Fibroblast of villous mesenchyme (primary cell): ENCODE data around the gene NCAM1. TPM values are rescaled to one million over a fixed set of nuclear protein-coding genes. Genes with fewer than 3 reads are reported as not detected.
A peak's percentile ranks its signal among the peaks of the same experiment; 100 is the strongest.
"Not testable (repeated sequence)": the region's sequence is repeated elsewhere in the genome, so short reads cannot be mapped to it uniquely, and the experiment has no call there.

Experiments
- DNase-seq: peaks from one replicate; pipeline ENCODE4 v3.0.0-alpha.2; 2010; ENCODE audit warnings: low read depth
- H3K4me3 ChIP-seq: 2 replicates; pipeline ENCODE4 v1.5.1; 2011; ENCODE audit warnings: low read depth, mild to moderate bottlenecking, low read length
- total RNA-seq: library from RNA; depleted of rRNA; stranded (reverse); fragments of >200 nt; gene quantifications from 2 replicates; pipeline ENCODE4 v1.2.3, GENCODE V29; 2012
- TF ChIP-seq, protein P1 (sequence below): IDR thresholded peaks from 2 replicates; pipeline ENCODE4 v1.5.1; 2012; ENCODE audit warnings: low read depth, mild to moderate bottlenecking, low read length; ENCODE audit not compliant: insufficient read depth

NCAM1 gene
- total RNA-seq, 1 donor, result 0.86 TPM

DNA sequence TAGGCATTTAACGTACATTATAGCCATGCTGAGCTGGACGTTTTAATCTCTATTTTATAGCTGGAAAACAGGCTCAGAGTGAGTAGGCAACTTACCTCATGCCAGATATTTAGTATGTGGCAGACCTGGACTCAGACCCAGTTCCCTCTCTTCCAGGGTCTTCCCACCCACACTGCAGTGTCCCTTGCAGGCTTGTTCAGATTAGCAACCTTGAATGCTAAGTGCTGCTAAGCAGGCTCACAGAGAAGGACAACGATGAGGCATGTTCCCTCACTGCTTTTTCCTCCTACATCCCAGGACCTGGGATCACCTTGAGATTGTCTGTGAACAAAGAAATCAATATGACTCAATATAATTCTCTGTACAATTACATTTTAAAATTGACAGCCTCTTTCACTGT lies 65.6 kb downstream of the NCAM1 start:
- TF ChIP-seq, protein P1, sequence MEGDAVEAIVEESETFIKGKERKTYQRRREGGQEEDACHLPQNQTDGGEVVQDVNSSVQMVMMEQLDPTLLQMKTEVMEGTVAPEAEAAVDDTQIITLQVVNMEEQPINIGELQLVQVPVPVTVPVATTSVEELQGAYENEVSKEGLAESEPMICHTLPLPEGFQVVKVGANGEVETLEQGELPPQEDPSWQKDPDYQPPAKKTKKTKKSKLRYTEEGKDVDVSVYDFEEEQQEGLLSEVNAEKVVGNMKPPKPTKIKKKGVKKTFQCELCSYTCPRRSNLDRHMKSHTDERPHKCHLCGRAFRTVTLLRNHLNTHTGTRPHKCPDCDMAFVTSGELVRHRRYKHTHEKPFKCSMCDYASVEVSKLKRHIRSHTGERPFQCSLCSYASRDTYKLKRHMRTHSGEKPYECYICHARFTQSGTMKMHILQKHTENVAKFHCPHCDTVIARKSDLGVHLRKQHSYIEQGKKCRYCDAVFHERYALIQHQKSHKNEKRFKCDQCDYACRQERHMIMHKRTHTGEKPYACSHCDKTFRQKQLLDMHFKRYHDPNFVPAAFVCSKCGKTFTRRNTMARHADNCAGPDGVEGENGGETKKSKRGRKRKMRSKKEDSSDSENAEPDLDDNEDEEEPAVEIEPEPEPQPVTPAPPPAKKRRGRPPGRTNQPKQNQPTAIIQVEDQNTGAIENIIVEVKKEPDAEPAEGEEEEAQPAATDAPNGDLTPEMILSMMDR, result no peak
- no peak overlapping the region for H3K4me3 ChIP-seq
- DNase-seq, result no peak

DNA sequence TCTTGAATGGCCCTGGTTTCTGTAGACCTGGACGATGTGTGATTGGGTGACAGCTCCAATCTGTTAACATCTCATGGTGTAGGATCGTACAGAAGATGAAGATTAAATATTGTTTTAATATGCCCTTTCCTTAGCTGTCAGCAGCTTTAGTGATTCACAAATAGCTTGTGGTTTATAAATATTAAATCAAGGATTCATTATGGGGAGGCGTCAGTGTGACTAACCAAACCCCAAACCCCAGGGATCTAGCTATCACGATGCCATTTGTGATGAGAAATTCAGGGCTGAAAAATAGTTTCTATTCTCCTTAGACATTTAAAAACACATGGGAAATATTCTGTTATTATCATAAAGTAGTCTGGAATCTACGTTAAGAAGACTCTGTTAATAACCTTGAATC lies 73.4 kb downstream of the NCAM1 start:
- no peak overlapping the region for H3K4me3 ChIP-seq
- no peak for DNase-seq
- TF ChIP-seq, protein P1, result no peak

DNA sequence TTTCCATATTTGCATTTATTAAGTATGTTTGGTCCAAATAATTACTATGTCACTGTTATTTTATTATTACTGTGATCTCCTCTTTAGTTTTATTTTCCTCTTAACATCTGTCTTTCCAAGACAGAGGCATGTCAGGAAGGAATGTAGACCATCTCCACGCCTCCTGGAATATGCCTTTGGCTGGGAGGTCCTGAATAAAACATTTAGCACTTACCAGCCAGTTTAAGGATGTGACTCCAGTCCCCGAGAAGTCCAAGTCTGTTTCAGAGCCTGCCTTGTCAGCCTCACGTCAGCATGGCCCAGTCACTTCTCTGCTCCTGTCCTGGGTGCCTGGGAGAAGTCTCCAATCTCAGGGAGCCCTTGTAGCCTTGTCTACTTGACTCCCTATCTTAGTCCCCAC lies 74.5 kb downstream of the NCAM1 start:
- no peak for DNase-seq
- TF ChIP-seq, protein P1, result no peak
- no peak overlapping the region for H3K4me3 ChIP-seq

DNA sequence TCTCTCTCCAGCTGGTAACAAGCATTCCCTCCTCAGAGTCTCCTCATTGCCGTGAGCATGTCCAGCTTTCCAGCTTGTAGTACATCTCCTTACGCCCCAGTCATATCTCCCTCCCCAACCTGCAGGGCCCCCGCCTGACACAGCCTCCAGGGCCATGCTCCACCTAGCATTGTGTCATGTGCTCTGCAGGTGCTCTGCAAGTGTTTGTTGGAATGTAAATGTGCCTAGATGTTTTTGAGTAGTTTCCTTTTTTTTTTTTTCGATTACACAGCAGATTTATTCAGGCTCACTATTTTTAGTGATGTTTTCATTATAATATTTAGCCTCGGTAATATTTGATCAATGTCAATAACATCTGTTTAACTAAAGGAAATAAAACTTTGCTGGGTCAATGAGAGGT lies 82.5 kb downstream of the NCAM1 start:
- no peak for DNase-seq
- TF ChIP-seq, protein P1, result no peak
- no peak overlapping the region for H3K4me3 ChIP-seq

DNA sequence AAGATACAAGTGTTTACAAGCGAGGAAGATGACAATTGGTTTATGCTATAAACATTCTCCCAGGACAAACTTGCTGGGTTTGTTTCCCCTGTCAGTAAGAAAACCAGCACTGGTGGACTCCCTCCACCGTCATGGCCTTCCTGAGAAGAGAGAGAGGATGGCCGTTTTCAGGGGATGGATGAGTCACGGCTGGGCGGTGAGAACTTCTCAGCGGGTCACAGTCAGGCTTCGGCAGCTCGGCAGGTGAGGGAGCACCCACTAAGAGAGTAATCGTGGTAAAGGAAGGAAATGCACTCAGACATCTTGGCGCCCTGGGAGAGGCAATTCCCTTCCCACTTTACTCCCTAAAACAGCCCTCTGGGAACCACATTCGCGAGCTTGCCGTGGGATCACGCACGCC lies 83.9 kb downstream of the NCAM1 start:
- no peak for DNase-seq
- TF ChIP-seq, protein P1, result no peak

DNA sequence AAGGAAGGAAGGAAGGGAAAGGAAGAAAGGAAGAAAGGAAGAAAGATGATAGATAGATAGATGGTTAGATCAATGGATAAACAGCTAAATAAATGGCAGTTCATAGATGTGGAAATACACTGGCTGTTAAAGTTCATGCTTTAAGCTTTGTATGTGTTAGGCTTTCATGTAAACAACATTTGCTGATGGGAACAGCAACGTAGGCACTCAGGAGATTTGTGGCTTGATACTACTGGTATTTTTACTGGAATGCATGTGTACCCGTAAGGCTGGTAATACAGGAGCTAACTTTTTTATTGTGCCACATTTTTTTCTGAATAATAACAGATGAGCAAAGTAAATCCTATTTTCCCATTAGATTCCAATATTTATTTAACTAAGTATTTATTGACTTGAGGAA lies 85.6 kb downstream of the NCAM1 start:
- DNase-seq, result peak; percentile 70
- TF ChIP-seq, protein P1, result no peak
- H3K4me3 ChIP-seq, result no peak overlapping the region

More for the DNA sequence above, 83.9 kb downstream of the NCAM1 start:
- no peak overlapping the region for H3K4me3 ChIP-seq

DNA sequence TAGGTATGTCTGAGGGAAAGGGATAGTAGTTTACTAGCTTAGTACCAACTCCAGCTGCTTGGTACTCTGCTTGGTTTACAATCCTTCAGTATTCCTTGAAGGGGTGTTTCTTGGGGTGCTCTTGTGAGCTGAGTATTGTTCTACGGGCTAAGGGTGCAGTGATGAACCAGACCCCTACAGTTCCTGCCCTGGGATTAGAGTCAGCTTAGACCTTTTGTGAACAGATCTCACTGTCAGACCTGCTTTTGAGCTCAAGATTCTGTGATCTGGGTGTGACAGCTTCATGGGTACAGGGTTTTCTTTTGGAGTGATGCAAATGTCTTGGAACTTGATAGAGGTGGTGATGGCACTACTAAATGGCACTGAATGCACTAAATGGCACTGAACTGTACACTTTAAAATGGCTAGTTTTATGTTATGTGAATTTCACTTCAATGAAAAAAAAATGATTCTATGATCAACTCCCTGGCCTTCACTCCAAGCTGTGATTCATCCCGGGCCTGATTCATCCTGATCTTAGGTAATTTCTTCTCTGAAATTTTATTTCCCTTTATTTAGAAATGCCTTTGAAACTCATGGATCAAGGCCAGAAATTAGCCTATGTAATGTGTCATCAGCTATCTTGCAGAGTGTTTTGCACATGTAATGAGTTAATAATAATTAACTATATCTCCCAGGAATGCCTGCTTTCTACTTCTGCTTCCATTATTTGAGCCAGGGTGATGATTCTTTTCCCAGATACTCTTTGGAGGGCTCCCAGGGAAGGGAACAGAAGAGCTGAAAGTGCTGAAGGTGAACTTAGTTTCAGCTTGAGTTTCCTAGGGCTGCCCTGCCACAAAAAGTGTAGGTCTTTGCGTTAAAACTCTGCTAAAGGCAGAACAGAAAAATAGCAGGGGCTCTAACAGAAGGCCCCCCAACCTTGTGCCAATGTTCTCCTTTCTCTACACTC lies 87.9 kb downstream of the NCAM1 start:
- TF ChIP-seq, protein P1, result no peak
- H3K4me3 ChIP-seq, result no peak overlapping the region
- no peak for DNase-seq

DNA sequence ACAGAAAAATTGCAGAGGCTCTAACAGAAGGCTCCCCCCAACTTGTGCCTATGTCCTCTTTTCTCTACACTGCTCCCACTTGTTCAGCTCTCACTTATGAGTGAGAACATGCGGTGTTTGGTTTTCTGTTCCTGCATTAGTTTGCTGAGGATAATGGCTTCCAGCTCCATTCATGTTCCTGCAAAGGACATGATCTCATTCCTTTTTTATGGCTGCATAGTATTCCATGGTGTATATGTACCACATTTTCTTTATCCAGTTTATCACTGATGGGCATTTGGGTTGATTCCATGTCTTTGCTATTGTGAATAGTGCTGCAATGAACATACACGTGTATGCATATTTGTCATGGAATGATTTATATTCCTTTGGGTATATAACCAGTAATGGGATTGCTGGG lies 91.8 kb downstream of the NCAM1 start:
- not testable (repeated sequence) for DNase-seq, H3K4me3 ChIP-seq
